Measurements from ENCODE around the gene SMIM36. TPM values are rescaled to one million over a fixed set of nuclear protein-coding genes. Genes with fewer than 3 reads are reported as not detected.
"Not testable (repeated sequence)": the region's sequence is repeated elsewhere in the genome, so short reads cannot be mapped to it uniquely, and the experiment has no call there.

The SMIM36 gene
- polyA plus RNA-seq, 10 donors = 0.05 to 0.07 TPM; not detected in 8

GRCh38 chr17:55435408-55435807 is 75.8 kb downstream of the SMIM36 start:
- no peak for DNase-seq

DNA sequence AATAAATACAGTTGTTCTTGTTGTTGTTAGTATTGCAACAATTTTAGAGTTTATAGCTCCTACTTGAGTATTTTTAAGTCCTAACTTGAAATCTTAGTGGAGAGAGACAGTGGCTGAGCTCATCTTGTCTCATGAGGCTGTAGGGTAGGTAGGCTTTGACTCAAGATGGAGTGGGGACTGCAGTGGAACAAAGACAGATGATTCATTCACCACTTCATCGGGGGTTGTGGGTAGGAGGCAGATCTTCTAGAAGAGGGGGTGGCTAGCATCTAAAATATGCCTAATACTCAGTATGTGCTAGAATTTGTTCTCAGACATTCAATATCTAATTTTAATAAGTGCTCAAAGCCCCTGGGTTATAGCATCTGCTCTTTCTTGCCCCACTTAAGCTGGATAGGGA is 76.5 kb downstream of the SMIM36 start:
- no peak for DNase-seq

DNA sequence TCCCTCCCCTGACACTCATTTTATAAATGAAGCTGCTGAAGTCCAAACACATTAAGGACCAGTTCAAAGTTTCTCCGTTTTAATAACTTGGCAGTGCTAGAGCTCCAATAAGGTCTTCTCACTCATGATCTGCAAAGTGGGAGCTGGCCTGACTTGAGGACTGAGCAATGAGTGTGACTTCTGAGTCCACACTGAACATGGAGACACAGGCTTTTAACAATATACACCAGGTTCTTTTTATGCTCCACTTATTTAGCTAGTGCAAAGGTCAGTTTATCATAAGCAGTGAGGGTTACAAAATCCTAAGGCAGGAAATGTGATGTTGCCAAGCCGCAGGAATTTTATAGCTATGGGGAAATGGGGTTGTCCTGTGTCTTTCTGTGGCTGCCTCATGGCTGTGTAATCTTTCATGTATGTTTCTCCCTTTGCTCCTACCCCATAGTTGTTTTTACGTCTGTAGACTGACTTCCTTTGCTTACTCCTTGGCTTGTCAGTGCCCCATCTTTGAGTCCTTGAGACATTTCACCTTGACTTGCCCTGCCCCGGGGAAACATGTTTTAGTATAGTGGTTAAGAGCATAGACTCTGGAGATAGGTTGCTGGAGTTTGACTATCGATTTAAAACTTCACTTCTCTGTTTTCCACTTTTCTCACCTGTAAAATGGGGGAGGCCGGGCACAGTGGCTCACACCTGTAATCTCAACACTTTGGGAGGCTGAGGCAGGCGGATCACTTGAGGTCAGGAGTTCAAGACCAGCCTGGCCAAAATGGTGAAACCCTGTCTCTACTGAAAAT is 77.4 kb downstream of the SMIM36 start:
- DNase-seq = peak; percentile 30 to 84 (median 35)

DNA sequence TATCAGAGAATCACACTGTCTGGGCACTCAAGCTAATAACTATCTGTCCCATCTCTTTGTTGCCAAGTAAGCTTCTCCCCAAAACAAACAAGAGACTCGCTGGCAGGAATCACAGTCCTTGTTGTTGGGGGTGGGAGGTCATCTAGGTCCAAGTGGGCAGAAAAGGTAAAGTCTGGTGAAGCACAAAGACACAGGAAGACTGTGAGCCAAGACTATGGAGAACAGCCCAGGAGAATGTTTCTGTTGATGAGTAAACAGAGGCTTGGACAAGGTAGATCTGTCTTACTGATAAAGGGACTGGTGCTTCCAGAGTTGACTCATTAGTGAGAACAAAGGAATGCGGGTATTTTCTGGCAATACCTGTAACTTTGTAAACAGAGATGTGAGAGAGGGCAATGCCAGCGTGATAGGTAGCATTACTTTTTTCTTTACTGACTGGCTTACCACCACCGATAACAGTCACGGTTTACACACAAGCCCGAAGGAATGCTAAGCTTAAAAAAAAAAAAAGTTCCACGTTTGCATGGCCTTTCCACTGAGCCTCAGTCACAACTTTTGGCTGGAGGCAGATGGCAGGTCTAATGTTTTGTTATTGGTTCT is 78.1 kb downstream of the SMIM36 start:
- no peak for DNase-seq

GRCh38 chr17:55432358-55433028 is 78.8 kb downstream of the SMIM36 start:
- no peak for DNase-seq

GRCh38 chr17:55431914-55432313 is 79.3 kb downstream of the SMIM36 start:
- not testable (repeated sequence) for DNase-seq

- DNase-seq = no peak
Measured at GRCh38 chr17:55430541-55431288, 80.5 kb downstream of the SMIM36 start.

DNA sequence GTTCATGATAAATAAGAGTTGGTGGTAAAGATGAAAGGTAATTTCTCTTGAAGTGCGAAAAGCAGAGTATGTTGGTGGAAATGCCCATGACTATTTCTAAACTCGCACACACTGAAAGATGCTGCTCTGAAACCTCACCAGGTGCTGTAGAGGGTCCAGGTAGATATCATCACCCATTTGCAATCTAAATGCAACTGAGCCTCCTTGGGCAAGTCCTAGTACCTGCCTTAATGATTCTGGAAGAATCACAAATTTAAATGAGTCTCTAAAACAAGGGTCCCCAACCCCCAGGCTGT is 83.7 kb downstream of the SMIM36 start:
- DNase-seq = no peak

- DNase-seq = no peak
Measured at GRCh38 chr17:55426851-55427586, 84.2 kb downstream of the SMIM36 start.

DNA sequence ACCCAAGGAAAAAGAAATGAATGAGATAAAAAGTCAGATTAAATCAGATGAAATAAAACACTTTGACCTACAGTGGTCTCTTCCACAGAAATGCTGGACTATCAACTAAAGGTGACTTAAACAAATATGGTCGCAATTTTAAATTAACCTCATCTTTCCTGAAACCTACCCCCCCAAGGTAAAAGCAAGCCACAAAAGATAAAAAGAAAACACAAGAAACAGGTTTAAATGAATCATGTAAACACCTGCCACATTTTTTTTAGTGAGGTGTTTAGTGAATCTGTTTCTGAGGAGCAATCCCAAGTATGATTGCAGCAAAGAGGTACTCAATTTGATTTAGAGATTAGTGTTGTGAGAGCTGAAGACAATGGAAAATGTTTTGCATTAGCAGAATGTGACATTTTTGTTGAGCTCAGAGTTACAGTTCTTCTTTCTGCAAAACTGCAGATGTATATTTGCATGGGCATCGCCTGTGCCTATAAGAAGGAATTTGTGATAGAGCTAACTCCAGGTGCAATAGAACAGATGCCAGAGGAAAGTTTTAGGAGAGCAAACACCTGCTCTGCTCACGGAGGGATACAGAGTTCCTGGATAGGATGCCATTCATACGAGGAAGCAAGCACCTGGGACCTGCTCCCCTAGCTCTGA is 86.2 kb downstream of the SMIM36 start:
- no peak for DNase-seq

DNA sequence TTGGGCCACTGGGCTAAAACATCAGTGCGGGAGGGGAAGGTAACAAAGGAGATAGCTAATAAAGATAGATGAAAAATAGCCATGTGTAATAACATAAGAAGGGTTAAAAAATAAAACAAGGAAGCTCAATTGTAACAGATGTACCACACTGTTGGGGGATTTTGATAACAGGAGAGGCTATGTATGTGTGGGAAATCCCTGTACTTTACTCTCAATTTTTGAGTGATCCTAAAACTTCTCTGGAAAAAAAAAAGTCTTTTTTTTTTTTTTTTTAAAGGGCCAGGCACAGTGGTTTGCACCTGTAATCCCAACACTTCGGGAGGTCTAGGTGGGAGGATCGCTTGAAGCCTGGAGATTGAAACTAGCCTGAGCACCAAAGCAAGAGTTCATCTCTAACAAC is 87.7 kb downstream of the SMIM36 start:
- no peak for DNase-seq

DNA sequence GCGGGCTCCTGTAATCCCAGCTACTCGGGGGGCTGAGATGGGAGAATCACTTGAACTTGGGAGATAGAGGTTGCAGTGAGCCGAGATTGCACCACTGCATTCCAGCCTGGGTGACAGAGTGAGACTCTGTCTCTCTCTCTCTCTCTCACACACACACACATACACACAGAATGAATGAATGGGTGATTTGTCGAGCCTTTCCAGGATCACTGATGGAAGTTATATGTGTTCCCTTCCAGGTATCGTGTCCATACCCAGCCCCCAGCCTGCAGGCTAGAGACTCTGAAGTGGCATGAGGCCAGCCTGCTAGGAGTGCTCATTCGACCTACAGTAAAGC is 88.5 kb downstream of the SMIM36 start:
- DNase-seq = not testable (repeated sequence)

- DNase-seq = peak in 1 of 3 donors; percentile 12
Measured at GRCh38 chr17:55421179-55421934, 89.9 kb downstream of the SMIM36 start, which contains the start of gene MMD. TSS of gene MMD (minus strand) at chr17:55421835. CDS start at chr17:55421695, 140 bp downstream.

DNA sequence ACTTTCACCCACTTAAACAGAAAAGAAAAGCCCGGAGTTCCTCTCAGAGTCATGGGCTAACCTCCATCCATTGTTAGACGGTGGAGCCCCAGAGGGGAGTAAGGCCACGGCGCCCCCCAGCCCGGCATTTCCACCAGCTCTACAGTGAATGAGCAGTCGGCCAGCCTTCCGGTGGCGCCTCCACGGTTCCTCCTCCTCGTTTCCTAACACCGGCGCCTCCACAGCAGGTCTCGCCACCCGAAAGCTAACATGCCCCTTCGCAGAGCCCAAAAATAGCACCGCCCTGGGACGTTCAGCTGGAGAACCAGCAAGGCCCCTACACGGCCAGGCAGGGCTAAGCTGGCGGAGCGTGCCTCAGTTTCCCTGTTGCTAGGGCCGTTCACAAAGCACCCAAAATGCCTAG is 90.5 kb downstream of the SMIM36 start:
- DNase-seq = peak in 2 of 3 donors; percentile 17 to 64

GRCh38 chr17:55420067-55420775 is 91.0 kb downstream of the SMIM36 start:
- peak in 1 of 3 donors; percentile 23 for DNase-seq

GRCh38 chr17:55418369-55419268 is 92.6 kb downstream of the SMIM36 start:
- DNase-seq = no peak

GRCh38 chr17:55417411-55418268 is 93.6 kb downstream of the SMIM36 start:
- DNase-seq = no peak
